Stimulated activated CD4-positive, alpha-beta T cell treated with anti-CD3 and anti-CD28 coated beads, Interleukin-12 subunit alpha, Interleukin-12 subunit beta, amount 100 ng/mL, for 24 hours (primary cell): ENCODE data around the gene FOXD1.
"Not testable (repeated sequence)": the region's sequence is repeated elsewhere in the genome, so short reads cannot be mapped to it uniquely, and the experiment has no call there.

Experiments
- DNase-seq, 2 experiments: peaks; one replicate each; pipeline ENCODE4 v3.0.0-alpha.2; 2020; ENCODE audit warnings: low read depth in 2 of 2

The FOXD1 gene

DNA sequence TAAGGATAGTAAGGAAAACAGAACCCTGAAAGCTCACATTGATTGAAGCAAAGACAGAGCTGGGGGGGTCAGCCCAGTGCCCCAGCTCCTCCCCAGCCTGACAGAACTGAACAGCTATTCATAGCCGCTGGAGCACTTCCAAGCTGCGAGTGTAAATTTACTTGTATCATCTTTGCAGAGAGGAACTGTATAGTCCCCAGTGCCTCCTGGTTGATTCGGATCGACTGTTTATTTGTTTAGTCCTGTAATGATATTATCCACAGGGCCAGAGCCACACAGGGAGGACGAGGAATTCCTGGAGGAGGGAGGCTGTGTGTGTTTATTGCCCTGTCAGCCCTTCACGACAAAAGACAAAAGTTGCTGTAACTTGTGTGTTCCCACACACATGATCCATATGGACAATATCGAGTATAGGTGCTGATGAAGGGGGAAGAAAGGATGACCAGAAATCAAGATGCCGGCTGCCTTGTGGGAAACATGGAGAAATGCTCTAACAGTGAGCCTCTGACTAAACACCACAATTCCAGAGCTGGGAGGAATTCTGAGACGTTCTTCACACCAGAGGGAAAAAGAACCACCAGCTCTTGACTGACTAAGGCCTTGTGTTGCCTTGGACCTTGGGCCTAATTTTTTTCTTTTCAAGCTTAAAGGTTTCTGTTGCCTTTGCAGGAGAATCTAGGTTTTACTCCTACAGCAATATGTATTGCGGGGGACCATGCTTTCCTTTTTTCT lies 31.1 kb downstream of the FOXD1 start:
- no peak for DNase-seq

- DNase-seq, result no peak
Measured at GRCh38 chr5:73415617-73416016, 33.0 kb downstream of the FOXD1 start.

DNA sequence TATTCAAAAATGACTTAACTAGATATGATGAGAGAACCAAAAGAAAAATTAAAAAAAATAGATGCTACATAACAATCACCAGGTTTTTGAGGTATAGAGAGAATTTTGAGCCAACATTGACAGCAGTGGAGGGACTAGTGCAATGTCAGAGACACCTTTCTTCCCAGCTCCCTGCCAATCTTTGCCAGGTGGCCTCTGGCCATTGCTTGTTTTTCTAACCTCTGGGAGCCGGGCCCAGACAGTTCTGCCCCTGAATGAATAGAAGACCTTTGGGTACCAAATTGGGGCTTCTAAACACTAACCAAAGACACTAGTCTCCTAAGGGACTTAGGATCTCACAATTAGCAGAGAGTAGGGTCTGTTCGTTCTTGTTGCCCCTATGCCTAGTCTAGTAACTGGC lies 33.4 kb downstream of the FOXD1 start:
- DNase-seq, result no peak

DNA sequence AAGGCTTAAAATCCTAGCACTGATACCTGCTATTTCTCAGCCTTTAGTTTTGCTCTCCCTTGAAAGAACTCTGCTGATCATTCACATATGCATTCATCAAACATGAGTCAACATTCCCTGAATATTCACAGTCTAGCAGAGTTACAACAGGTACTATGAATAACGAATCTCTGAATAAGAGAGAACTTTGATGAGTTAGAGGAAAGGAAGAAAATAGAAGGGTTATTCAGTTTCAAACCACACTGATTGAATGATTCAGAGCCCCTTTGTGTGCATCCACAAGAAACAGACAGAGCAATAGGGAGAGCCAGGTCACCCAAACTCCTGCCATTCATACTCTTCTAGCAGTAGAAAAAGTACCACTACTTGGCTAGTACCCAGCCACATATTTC lies 36.0 kb downstream of the FOXD1 start:
- no peak for DNase-seq

DNA sequence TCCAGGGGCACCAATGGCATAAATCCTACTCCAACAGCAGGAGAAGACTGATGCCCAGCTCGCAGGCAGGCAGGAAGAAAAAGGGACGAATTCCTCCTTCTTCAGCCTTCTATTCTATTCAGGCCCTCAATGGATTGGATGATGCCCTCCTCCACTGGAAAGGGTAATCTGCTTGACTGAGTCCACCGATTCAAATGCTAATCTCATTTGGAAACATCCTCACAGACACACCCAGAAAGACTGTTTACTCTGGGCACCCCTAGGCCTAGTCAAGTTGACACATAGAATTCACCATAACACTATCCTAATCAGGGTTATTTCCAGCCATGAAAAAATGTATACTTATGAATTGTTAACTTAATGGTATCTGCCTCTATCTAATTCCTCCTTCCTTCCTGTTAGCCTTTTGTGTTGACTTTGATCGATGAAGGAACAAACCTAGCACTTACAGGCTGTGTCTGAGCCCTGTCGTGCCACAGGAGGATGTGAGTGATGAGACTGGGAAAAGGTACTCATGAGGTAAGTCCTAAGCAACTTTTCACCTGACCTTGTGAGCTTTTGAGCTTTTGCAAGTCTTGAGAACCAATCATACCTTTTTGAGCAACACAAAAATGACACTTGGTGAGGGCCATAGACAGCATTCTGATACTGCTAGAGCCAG lies 36.5 kb downstream of the FOXD1 start:
- no peak for DNase-seq

DNA sequence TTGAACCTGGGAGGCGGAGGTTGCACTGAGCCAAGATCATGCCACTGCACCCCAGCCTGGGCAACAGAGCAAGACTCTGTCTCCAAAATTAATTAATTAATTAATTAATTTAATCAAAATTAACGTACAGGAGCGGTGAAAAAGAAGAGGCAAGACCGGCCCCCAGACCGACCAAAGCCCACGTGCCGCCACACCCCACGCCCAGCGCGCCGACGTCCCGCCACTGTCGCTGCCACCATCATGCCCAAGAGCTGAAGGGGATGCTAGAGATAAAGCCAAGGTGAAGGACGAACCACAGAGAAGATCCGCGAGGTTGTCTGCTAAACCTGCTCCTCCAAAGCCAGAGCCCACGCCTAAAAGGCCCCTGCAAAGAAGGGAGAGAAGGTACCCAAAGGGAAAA lies 38.6 kb downstream of the FOXD1 start:
- not testable (repeated sequence) for DNase-seq

DNA sequence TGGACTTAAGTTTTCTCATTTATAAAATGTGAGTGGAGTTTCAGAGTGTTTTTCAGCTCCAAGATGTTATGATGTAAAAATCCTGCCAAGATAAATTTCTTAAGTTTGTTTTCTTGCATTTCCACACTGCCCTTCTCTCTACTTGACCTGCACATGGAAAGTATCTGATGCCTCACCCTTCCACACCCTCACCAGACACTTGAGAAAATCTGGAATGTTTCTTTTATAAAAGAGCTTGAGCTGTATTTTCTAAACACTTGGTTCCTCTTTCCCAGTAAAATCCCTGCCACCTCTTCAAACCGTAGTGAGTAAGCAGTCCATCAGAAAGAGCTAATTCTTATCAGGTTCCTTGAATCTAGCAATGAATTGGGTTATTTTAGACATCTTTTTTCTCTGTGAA lies 42.9 kb downstream of the FOXD1 start:
- no peak for DNase-seq

DNA sequence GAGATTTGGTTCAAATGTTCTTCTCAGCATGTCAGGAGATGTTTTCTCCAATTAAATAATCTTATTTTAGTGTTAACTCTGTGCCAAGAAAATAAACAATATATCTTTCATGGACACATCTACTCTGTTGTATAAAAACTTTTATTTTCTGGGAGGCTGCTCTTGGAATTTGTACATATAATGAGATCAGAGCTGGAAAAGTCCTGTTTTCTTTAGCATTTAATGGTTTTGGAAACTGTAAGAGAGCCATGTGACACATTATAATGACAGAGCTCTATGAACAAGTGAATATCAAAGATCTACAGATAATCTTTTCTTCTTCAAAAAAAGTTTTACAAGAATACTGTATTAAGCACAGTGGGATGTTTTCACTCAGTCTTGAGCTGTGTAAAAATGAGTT lies 48.8 kb downstream of the FOXD1 start:
- no peak for DNase-seq
